Fibroblast of mammary gland (primary cell): ENCODE results near the gene SIRT4.

Experiments used
- DNase-seq: peaks from one replicate; pipeline ENCODE4 v3.0.0-alpha.2; 2010; ENCODE audit warnings: low read depth
- H3K4me3 ChIP-seq: 2 replicates; pipeline ENCODE4 v1.5.1; 2011; ENCODE audit warnings: low read depth, mild to moderate bottlenecking, low read length, moderate library complexity; ENCODE audit not compliant: control insufficient read depth
- TF ChIP-seq, protein P1 (sequence below): conservative IDR thresholded peaks from 2 replicates; pipeline ENCODE4 v1.5.1; 2011; ENCODE audit warnings: low read depth, low read length, inconsistent platforms; ENCODE audit not compliant: control insufficient read depth, insufficient read depth

SIRT4 gene

DNA sequence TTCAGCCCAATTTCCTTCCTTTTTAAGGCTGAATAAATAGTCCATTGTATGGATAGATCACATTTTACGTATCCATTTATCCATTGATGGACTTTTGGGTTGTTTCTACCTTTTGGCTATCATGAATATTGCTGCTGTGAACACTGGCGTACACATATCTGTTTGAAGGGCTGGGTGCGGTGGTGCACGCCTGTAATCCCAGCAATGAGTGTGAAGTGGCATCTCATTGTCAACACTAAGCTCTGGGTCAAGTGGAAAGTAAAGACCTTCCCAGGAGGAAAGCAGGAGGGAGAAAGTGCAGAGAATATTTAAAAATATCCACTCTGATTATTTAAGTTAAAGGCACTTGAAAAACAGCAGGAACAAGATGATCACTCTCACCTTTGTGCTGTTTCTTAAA is 37.1 kb downstream of the SIRT4 start:
- DNase-seq: no peak
- no peak overlapping the region for H3K4me3 ChIP-seq
- TF ChIP-seq, protein P1, sequence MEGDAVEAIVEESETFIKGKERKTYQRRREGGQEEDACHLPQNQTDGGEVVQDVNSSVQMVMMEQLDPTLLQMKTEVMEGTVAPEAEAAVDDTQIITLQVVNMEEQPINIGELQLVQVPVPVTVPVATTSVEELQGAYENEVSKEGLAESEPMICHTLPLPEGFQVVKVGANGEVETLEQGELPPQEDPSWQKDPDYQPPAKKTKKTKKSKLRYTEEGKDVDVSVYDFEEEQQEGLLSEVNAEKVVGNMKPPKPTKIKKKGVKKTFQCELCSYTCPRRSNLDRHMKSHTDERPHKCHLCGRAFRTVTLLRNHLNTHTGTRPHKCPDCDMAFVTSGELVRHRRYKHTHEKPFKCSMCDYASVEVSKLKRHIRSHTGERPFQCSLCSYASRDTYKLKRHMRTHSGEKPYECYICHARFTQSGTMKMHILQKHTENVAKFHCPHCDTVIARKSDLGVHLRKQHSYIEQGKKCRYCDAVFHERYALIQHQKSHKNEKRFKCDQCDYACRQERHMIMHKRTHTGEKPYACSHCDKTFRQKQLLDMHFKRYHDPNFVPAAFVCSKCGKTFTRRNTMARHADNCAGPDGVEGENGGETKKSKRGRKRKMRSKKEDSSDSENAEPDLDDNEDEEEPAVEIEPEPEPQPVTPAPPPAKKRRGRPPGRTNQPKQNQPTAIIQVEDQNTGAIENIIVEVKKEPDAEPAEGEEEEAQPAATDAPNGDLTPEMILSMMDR: no peak

DNA sequence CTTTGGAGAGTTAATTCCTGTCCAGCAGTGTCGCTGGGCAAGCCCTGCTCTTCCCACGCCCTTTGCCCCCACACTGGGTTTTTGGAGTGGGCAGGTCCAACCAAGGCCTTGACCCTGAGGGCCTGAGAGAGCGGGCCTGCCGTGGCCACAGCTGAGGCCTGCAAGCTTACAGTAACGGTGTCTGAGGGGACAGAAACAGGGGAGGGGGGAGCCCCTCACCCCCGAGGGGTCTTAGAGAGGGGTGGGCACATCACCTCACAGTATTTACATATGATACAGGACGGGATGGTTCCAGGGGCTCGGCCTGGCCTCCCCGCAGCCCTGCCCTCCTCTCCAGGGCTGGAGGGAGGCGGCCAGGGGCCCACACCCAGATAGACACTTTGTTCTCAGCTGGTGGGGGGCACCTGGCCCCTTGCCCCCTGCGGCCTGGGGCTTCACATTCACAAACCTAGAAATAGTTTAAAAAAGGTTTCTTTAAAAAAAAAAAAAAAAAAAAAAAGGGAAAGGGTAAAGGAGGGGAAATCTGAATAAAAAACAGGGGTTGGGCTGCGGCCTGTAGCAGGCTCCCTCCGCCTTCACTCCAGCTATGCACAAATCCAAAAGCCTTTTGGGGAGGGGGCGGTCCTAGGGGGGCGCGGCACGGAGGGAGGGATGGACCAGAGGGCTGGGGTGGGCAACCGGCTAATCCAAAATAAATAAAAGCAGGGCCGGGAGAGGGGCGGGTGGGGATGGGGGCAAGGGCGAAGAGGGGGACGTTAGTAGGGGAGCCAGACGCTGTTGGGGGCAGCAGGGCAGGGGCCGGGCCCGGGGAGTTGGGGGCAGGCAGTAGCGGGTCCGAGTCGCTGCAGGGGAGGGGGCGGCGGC is 40.3 kb downstream of the SIRT4 start:
- no peak for DNase-seq
- TF ChIP-seq, protein P1: no peak
- no peak overlapping the region for H3K4me3 ChIP-seq

DNA sequence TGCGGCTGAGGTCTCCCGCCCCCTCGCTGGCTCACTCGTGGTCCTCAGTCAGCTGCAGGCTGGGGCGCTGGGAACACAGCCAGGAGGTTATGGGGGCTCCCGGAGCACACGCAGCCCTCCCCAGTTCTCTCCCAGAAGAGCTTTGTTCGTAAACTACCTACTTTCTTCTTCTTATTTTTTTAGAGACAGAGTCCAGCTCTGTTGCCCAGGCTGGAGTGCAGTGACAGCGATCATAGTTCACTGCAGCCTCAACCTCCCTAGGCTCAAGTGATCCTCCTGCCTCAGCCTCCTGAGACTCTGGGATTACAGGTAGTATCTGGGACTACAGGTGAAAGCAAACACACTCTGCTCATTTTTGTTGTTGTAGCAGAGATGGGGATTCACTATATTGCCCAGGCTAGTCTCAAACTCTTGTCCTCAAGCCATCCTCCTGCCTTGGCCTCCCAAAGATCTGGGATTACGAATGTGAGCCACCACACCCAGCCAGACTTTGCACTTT is 41.0 kb downstream of the SIRT4 start:
- DNase-seq: no peak
- H3K4me3 ChIP-seq: no peak overlapping the region
- TF ChIP-seq, protein P1: no peak

DNA sequence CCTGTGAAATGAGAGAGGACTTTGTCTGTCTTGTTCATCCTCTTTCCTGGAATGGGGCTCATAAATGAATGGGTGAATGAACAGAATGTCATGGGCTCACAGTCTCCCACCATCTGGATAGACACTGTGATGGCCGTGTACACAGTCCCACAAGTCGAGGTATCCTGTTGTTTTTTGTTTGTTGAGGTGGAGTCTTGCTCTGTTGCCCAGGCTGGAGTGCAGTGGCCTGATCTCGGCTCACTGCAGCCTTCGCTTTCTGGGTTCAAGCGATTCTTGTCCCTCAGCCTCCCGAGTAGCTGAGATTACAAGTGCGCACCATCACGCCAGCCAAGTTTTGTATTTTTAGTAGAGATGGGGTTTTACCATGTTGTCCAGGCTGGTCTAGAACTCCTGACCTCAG is 41.6 kb downstream of the SIRT4 start:
- no peak overlapping the region for H3K4me3 ChIP-seq
- TF ChIP-seq, protein P1: no peak
- no peak for DNase-seq

DNA sequence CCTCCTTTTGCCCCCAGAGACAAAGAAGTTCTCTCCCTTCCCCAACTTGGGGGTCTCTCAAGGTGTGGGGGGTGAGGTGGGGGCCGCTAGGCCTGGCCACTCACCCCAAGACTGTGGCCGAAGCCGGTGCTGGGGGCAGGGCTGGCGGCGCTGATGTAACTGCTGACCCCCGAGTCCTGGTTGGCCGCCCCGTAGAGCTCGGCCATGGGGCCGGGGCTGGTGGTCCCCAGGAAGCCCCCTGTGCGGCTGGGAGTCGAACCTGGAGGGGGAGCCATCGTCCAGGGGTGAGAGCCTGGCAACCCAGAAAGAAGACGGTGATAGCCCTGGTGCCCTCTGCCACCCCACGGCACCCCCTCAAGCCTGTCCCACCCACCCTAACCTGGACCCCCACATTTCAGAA is 43.9 kb downstream of the SIRT4 start:
- H3K4me3 ChIP-seq: no peak overlapping the region
- TF ChIP-seq, protein P1: no peak
- no peak for DNase-seq

DNA sequence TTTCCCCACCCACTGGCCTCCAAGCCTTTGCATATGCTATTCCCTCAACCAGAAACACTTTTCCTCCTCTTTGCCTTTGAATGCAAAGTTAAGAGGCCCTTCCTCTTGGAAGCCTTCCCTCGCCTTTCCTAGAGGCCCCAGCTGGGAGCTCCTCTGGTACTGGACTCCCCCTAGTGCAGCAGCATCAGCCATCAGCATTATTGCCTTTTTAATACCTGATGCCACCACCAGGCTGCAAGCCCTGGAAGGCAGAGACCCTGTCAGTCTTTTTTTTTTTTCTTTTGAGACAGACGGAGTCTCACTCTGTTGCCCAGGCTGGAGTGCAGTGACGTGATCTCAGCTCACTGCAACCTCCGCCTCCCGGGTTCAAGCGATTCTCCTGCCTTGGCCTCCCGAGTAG is 44.6 kb downstream of the SIRT4 start:
- no peak for DNase-seq
- TF ChIP-seq, protein P1: no peak
- H3K4me3 ChIP-seq: no peak overlapping the region
